IMR-90 (cell line): ENCODE results near the gene CA5B.

ENCODE experiments used
- BHLHE40 ChIP-seq: fragments of 150-350 bp; IDR thresholded peaks from 2 replicates; pipeline ENCODE4 v1.6.1; 2016; ENCODE audit warnings: mild to moderate bottlenecking, low read depth, low read length
- CTCF ChIP-seq: conservative IDR thresholded peaks from 2 replicates; pipeline ENCODE4 v1.5.1; 2012; ENCODE audit warnings: mild to moderate bottlenecking, low read depth, low read length, improper control_type of control experiment
- ELK1 ChIP-seq: fragments of 150-350 bp; IDR thresholded peaks from 2 replicates; pipeline ENCODE4 v1.6.1; 2016; ENCODE audit warnings: low read depth, mild to moderate bottlenecking, low read length, moderate library complexity, borderline replicate concordance
- FOS ChIP-seq: fragments of 150-350 bp; IDR thresholded peaks from 2 replicates; pipeline ENCODE4 v1.6.1; 2016; ENCODE audit warnings: low read depth, low read length
- MAFK ChIP-seq: IDR thresholded peaks from 2 replicates; pipeline ENCODE4 v1.6.1; 2012; ENCODE audit warnings: low read depth, low read length, improper control_type of control experiment
- NFE2L2 ChIP-seq: fragments of 150-350 bp; IDR thresholded peaks from 2 replicates; pipeline ENCODE4 v1.6.1; 2016; ENCODE audit warnings: low read depth, mild to moderate bottlenecking, low read length
- POLR2A ChIP-seq: IDR thresholded peaks from 2 replicates; pipeline ENCODE4 v1.6.1; 2012; ENCODE audit warnings: mild to moderate bottlenecking, low read depth, low read length
- RAD21 ChIP-seq: IDR thresholded peaks from 2 replicates; pipeline ENCODE4 v1.6.1; 2012; ENCODE audit warnings: low read length, improper control_type of control experiment
- RCOR1 ChIP-seq: IDR thresholded peaks from 2 replicates; pipeline ENCODE4 v1.6.1; 2012; ENCODE audit warnings: mild to moderate bottlenecking, low read length, improper control_type of control experiment; ENCODE audit not compliant: insufficient replicate concordance
- SMC3 ChIP-seq: fragments of 150-350 bp; IDR thresholded peaks from 2 replicates; pipeline ENCODE4 v1.6.1; 2016; ENCODE audit warnings: low read depth, mild to moderate bottlenecking, antibody characterized with exemption, low read length, moderate library complexity
- USF2 ChIP-seq: fragments of 150-350 bp; IDR thresholded peaks from 2 replicates; pipeline ENCODE4 v1.6.1; 2017; ENCODE audit warnings: mild to moderate bottlenecking, antibody characterized with exemption, low read length, low read depth

GRCh38 chrX:15814771-15815365 lies 76.8 kb downstream of the CA5B start:
- no peak for TF ChIP-seq USF2
- TF ChIP-seq CTCF = no peak
- no peak for TF ChIP-seq MAFK
- TF ChIP-seq SMC3 = no peak
- no peak for TF ChIP-seq POLR2A
- TF ChIP-seq NFE2L2 = no peak
- TF ChIP-seq BHLHE40 = no peak
- no peak for TF ChIP-seq RCOR1
- no peak for TF ChIP-seq RAD21
- TF ChIP-seq FOS = no peak
- TF ChIP-seq ELK1 = no peak
